Lung microvascular endothelial cell (primary cell): ENCODE data around the gene ABCD3. TPM values are rescaled to one million over a fixed set of nuclear protein-coding genes. Genes with fewer than 3 reads are reported as not detected.

Experiments
- DNase-seq, 2 donors: peaks; one replicate each; pipeline versions ENCODE4 v3.0.0 to v3.0.0-alpha.2; 2010; ENCODE audit warnings: low read depth in 2 of 2
- total RNA-seq: library from RNA; depleted of rRNA; stranded (reverse); fragments of >200 nt; gene quantifications from 2 replicates; pipeline ENCODE4 v1.2.1, GENCODE V29; 2014

ABCD3 gene
- total RNA-seq, 1 donor from 2014 or later: 29.6 TPM

DNA sequence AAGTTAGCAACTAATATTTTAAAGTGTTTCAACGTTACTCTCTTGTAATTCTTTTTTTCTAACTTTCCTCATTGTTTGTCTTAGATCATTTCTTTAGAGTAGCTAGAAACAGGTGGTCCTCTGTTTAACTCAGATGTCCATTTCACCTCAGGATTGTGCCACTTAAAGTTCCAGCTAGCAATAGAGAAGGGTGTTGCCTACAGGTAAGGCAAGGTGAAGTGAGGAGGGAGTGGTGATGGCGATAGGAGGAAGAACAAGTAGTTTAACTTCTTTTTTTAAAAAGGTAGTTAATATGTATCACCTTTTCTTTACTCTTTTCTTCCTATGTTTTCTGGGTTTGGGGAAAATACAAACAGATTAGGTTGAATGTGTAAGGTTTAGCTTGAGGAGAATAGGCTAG, 44.4 kb downstream of the ABCD3 start:
- no peak for DNase-seq

DNA sequence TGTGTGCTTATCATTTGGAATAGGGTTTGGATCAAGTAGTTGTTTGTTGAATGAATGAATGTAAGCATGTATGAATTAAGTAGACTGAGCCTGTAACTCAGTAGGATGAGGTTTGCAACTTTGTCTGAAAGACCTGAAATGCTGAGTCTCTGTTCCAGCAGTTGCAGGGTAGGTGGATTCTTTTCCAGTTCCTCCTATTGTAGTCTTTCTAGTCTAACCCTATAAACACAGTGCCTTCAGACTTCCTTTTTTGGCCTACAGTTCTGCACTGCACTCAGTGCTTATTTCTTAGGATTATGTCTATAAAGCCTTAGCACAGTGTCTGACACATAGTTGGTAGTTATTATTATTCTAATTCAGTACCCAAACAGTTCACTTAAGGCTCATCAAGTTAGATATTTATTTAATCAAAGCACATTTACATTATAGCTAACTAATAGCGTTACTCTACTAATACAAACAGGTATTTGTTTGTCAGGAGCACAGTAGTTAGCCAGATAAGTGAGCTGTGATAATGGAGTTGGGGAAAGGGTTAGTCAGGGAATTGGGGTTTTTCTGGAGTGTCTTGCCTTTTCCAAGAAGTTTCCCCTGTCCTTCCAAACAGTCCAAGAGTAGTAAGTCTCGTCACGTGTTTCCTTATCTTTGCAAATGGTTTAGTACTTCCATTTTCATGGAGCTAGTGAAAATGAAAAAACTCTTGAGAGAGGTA, 45.0 kb downstream of the ABCD3 start:
- DNase-seq: peak in 1 of 2 donors; percentile 6

DNA sequence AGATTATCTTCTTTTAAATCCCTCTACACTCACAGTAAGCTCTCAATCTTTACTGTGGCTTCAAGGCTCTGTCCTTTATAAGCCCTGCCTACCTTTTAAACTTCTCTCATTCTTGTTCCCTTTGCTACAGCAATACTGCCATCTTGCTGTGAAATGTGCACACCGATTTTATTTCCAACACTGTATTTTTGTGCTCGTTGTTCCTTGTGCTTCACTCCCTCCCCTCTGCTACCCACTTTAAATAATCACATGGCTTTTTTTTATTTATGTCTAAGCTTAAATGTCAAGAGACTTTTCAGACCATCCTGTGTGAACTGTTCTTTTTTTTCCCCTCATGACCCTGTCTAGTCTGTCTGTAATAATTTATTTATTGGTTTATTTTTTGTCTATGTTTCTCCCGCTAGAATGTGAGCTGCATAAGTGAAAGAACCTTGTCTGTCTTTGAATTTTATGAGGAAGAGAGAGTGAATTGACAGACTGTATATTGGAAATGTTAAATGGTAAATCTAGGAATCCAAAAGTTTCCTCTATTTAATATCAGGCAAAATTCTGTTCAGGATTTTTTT, 45.7 kb downstream of the ABCD3 start:
- peak; percentile 63 to 67 for DNase-seq

DNA sequence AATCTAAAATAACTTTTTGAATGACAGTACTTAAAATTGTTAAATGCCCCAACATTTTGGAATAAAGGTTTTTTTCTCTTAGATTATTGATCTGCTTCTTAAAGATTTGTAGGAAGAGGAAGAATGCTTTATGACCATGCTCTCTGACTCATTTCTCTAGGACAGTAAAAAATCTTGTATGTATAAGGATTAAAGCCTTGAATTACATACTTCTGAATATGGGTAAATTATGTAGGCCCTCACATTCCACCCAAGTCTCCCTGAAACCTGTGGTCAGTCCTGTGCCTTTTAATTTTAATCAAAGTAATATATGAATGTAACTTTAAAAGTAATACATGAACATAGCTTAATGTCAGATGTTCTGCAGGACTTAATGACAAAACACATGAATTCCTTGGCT, 50.5 kb downstream of the ABCD3 start:
- DNase-seq: no peak

DNA sequence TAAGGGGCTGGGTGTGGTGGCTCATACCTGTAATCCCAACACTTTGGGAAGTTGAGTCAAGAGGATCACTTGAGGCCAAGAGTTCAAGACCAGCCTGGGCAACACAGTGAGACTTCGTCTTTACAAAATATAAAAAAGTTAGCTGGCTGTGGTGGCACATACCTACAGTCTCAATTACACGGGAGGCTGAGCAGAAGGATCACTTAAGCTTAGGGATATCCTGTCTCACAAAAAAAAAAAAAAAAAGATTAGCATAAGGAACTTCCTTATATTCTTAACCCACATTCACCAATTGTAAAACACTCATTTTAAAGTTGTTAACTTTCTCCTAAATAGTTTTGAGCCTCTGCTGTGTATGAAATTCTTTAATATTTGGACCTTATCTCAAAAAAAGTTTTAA, 53.1 kb downstream of the ABCD3 start:
- DNase-seq: no peak

DNA sequence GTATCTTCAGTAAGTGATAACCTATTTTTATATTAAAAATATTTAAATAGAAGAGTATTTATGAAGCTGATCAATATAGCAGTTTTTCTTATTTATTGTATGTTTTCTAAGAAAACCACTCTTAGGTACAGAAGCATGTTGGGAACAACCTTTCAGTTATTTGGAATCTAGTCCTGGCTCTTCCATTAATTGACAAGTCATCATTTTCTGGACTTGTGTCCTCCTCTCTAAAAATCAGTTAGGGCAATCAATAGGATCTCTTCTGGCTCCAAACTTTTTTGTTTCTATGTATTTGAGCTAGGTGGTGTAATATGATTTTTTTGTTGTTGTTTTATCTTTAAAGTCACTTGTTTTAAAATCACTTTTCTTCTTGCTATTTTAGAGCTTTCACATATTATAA, 57.0 kb downstream of the ABCD3 start:
- DNase-seq: no peak

DNA sequence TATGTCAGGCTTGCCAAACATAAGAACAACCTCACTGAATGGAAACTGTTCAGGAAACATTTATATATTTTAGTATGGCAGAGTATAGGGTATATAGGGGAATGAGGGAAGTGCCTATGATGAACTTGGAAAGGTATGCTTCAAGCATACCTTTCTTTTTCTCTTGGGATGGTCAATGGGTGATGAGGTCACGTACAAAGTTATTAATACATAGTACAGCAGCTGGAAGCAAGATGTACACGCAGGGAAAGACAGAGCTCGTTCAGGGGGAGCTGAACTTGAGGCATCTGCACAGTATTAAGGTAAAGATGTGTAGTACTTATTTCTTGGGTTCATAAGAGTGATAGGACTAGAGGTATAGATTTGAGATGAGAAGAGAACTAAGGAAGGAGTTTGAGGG, 61.5 kb downstream of the ABCD3 start:
- no peak for DNase-seq

DNA sequence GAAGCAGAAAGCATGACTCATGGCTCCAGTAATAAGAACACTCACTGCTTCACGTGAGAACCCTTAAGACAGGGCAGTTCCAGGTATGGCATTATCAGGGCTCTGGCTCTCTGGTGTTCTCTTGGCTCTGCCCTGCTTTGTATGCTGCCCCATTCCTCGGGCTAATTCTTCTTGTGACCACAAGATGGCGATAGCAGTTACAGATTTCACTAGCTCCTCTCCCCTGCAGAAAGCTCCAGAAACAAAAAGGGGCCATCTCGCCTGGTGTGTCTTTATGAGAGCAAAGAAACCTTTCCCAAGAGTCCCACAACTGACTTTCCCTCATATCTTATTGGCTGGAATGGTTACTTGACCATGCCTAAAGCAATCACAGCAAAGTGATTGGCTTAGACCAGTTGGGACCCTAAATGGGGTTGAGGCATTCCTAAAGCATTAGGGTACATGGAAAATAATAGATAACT, 63.3 kb downstream of the ABCD3 start:
- DNase-seq: peak; percentile 76 to 82

DNA sequence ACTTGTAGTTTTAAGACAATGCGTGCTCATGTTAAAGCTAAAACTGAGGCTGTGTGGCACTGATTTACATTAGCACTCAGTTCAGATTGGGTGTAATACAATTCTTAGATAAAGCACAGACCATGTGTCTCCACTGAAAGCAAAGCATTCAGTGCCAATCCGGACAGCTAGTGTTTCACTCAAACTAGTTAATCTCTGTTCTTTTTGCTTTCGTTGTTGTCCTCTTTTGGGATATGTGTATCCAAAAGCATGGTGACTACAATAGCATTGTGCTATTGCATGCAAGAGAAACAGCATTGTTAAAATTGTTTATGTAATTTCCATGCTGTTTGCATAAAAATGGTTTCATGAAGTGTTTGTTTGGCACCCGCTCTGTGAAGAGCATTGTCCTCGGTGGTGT, 68.8 kb downstream of the ABCD3 start:
- DNase-seq: no peak

DNA sequence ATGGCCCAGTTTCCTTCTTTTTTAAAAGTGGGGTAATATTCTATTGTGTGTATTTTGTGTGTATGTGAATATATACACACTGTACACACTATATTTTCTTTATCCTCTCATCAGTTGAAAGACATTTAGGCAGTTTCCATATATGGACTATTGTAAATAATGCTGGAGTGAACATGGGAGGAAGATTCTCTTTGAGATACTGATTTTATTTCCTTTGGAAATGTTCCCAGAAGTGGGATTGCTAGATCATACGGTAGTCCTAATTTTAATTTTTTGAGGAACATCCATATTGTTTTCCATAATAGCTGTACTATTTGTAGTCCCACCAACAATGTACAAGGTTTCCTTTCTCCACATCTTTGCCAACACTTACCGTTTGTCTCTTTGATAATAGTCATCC, 72.4 kb downstream of the ABCD3 start:
- DNase-seq: no peak

DNA sequence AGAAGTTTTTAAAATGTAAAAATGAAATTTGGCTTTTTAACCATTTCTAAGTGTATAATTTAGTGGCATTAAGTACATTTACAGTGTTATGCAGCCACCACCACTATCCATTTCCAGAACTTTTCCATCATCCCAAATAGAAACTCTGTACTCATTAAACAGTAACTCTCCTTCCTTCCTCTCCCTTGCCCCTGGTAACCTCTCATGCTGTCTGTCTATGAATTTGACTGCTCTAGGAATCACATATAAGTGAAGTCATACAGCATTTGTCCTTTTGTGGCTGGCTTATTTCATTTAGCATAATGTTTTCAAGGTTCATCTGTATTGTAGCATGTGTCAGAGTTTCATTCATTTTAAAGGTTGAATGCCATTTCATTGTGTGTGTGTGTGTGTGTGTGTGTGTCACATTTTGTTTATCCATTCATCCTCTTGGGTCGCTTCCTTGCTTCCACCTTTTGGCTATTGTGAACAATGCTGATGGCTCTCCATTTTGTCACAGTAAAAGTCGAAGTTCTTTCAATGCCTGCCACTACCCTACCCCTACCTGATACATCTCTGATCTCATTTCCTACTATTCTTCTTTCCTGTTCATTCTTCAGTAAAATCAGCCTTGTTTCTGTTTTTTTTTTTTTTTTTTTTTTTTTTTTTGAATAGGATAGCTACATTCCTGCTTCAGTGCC, 78.0 kb downstream of the ABCD3 start:
- DNase-seq: peak; percentile 66 to 78

DNA sequence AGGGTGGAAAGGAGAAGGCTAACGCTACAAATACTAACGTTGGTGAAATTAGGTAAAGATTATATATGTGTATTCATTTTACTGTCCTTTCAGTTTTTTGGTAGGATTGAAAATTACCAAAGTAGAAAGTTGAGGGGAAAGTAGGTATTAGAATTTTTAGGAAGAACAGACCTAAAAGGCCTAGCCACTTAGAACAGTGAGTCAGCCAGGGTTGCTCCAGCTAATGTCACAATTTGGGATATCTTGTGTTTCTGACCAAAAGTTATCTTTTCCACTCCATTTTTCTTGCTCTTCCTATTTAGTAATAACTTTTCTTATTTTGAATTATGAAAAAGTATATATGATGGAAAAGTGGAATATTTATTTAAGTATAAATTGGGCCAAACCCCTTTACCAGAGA, 83.2 kb downstream of the ABCD3 start:
- no peak for DNase-seq

DNA sequence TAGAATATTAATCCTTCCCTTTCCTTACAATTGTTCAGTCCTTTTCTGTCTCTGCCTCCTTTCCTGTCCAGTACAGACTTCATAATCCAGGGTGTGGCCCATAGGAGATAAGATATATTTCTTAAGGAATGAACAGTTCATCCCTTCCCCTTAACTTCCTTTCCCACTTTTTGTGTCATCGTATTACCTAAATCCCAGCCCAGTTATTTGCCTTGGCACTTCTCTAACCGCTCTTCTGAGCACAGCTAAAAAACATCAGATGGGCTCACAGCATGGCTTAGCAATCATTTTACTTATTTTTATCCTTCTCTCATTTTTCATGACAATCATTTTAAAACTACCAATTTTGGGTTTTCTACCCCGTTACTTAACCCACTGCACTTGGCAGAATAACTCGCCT, 83.7 kb downstream of the ABCD3 start:
- no peak for DNase-seq

DNA sequence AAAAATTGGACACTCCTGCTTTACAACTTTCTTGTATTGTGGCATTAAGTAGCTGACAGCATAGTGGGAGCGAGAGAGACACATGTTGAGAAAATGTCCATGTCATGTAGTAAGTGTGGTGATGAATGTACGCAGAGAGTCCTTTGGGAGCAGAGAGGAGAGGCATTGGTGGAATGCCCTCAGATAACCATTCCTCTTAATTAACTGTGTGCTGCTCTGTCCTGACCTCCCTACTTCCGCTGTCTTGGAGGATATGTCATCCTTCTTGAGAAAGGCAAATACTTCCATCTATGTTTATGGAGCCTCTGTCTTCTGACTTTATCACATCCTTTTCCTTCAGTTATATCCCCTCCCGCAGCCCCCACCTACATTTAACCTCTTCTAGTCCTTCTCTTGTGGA, 85.0 kb downstream of the ABCD3 start:
- no peak for DNase-seq

DNA sequence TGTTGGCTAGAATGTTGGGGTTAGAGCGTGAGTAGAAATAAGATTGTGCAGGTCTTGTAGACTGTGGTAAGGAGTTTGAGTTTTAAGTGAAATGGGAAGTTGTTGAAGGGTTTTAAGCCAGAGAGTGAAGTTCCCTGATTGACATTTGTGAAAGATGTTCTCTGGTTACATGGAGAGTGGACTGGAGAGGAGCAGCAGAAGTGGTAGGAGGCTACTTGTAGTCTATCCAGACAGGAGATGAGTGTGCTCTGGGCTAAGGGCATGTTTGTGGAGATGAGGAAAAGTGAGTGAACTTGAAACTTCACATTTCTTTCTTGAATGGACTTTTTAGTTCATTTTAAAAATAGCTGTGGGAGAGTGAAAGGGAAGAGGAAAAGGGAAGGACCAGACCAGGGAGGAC, 86.4 kb downstream of the ABCD3 start:
- DNase-seq: no peak

DNA sequence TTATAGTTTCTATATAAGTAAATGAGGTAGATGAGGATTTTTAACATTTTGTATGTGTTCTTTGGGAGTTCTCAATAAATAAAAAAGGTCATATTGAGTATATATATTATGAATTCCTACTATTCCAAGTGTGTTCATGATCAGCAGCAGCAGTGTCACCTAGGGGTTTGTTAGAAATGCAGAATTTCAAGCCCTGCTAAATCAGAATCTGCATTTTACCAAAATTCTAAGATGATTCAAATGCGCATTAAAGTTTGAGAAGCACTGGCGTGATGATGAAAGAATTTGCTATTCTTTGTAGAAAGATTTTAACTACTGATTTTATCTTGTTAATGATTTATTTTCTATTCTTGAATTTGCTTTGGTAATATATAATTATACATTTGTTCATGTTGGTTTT, 94.6 kb downstream of the ABCD3 start:
- no peak for DNase-seq

DNA sequence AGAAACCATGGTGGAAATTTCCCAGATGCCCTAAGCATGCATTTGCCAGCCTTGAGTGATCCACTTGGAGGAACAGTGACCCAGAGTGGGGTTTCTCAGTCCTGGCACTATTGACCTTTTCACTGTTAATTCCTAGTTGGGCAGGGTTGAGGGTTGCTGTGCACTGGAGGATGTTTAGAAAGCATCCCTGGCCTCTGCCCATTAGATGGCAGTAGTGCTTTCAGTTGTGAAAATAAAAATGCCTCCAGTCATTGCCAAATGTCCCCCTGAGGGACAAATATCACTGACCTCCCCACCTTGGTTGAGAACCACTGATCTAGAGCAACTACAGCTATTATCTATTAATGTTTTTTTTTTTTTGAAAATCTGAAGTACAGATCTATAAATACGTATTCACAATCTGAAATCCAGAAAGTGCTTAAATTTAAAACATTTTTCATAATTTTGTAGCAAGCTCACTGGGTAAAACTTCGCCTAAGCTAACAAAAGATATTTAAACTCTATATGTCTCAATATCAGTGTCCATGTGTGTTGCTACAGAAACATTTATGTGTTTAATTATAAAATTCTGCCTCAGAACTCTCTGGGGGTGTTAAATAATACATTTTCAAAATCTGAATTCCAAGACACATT, 96.0 kb downstream of the ABCD3 start:
- DNase-seq: peak; percentile 37 to 63

DNA sequence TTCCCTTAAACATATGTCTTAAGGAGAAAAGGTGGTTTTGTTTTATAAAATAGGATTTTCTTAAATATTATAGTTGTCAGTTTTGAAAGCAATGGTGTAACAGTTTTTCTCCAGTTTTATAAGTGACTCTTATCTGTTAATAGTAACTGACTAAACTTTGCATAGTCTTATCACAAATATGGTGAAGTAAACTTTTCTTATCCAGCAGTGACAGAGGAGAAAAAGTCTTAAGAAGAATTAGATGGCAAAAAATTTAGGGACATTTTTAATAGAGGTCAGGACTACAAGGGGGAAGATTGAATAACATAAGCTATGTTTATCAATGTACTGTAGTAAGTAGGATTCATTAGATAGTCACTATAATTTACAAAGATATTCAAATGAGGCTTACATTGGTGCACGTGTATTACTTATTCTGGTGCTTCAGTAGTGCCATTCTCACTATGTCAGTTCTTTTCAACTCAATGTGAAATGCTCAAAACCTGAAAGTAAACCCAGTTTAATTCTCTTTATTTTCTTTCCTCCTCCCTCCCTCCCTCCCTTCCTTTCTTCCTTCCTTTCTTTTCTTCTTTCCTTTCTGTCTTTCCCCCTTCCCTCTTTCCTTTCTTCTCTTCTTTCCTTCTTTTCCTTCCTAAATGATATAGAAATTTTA, 97.2 kb downstream of the ABCD3 start:
- DNase-seq: no peak

DNA sequence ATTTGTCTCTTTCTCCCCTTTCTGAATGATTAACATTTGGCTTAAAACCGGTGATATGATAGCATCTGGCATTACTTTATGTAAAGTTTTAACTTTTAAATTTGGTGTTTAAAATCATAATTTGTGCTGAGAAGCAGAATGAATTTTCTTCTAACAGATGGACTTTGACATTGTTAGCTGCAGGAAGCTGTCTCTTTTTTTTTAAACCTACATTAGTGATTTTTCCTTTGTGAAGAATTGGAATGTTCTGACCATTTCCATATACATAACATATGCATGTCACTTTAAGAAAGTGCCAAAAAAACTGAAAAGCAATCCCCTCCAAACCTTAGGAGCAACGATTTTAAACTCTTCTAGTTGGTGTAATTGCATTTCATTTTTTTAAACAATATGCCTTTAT, 101.2 kb downstream of the ABCD3 start:
- DNase-seq: no peak

DNA sequence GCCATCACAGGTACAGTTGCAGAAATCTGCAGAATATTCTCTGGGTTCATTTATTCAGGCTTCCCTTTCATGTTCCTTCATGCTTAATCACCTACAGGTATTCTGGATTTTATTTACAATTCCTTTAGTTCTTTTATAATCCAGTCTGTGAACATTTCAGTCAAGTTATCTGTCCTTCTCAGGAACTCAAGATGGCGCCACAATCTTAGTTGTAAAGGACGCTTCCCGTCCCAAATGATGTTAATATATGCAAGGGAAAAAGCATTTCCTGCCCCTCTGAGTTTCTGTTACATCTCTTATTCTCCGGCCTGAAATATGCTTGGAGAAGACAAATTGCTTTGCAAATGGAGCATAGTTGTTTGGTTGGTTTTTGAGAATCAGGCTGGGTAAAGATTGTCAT, 104.1 kb downstream of the ABCD3 start:
- peak; percentile 69 to 71 for DNase-seq

DNA sequence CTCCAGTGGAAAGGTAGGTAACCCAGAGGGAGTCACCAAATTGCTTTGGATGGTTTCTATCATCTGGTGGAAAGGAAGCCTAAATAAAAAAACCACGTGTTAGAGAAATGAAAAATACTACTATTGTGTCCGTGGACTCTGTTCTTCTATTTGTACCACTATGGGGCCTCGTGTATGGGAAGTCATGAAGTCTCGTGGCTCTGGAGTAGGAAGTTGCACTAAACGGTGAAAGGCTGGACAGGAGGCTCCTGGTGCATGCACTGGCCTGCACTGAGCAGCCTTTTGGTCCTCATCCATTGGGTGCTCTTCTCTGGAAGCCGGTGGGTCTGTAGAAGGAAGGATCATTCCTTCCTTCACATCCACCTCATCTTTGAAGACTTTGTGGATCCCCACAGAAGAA, 106.3 kb downstream of the ABCD3 start:
- no peak for DNase-seq
